Measurements from ENCODE around the gene GDF7. TPM values are rescaled to one million over a fixed set of nuclear protein-coding genes. Genes with fewer than 3 reads are reported as not detected.

The GDF7 gene
- total RNA-seq, 1 donor from 2014 or later = 11.6 TPM

DNA sequence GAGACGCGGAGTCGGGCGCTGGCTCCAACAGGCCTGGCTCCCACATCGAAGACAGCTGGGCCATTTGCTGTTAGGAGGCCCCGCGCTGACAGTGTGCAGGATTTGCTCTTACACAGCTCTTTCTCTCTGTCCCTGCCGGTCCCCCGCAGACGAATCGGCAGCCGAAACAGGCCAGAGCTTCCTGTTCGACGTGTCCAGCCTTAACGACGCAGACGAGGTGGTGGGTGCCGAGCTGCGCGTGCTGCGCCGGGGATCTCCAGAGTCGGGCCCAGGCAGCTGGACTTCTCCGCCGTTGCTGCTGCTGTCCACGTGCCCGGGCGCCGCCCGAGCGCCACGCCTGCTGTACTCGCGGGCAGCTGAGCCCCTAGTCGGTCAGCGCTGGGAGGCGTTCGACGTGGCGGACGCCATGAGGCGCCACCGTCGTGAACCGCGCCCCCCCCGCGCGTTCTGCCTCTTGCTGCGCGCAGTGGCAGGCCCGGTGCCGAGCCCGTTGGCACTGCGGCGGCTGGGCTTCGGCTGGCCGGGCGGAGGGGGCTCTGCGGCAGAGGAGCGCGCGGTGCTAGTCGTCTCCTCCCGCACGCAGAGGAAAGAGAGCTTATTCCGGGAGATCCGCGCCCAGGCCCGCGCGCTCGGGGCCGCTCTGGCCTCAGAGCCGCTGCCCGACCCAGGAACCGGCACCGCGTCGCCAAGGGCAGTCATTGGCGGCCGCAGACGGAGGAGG is 3.5 kb downstream of the GDF7 start:
- Histone ChIP-seq H3K27ac (peak overlapping the region in 1 of 2 donors; percentile 32), H3K27me3 (no peaks in the 10 kb centered on the region), H3K36me3 (peaks cover 13% of the 10 kb centered on the region in 2 donors), H3K9me3 (no peaks in the 10 kb centered on the region), H3K4me1 (peaks cover 12 to 43% of the 10 kb centered on the region in 2 donors), H3K4me3 (no peak overlapping the region)
- TF ChIP-seq, protein P1, sequence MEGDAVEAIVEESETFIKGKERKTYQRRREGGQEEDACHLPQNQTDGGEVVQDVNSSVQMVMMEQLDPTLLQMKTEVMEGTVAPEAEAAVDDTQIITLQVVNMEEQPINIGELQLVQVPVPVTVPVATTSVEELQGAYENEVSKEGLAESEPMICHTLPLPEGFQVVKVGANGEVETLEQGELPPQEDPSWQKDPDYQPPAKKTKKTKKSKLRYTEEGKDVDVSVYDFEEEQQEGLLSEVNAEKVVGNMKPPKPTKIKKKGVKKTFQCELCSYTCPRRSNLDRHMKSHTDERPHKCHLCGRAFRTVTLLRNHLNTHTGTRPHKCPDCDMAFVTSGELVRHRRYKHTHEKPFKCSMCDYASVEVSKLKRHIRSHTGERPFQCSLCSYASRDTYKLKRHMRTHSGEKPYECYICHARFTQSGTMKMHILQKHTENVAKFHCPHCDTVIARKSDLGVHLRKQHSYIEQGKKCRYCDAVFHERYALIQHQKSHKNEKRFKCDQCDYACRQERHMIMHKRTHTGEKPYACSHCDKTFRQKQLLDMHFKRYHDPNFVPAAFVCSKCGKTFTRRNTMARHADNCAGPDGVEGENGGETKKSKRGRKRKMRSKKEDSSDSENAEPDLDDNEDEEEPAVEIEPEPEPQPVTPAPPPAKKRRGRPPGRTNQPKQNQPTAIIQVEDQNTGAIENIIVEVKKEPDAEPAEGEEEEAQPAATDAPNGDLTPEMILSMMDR (IDR thresholded peaks at IDR 0.05) = no peak
- peak in 1 of 2 donors; percentile 63 for DNase-seq (ENCODE audit: low spot score in 2 of 2)
- intact Hi-C loops (cut with DNase I) = no loop called here

- Histone ChIP-seq H3K27me3 (no peaks in the 10 kb centered on the region), H3K27ac (no peak overlapping the region), H3K4me1 (peaks cover 18 to 50% of the 10 kb centered on the region in 2 donors), H3K9me3 (no peaks in the 10 kb centered on the region), H3K4me3 (no peak overlapping the region), H3K36me3 (peaks cover 13% of the 10 kb centered on the region in 2 donors)
- peak in 1 of 2 donors; percentile 64 for DNase-seq (ENCODE audit: low spot score in 2 of 2)
- TF ChIP-seq, protein P1 (IDR thresholded peaks at IDR 0.05) = no peak
- intact Hi-C loops (cut with DNase I) = no loop called here
Observed at GRCh38 chr2:20671036-20671735, 4.2 kb downstream of the GDF7 start.

DNA sequence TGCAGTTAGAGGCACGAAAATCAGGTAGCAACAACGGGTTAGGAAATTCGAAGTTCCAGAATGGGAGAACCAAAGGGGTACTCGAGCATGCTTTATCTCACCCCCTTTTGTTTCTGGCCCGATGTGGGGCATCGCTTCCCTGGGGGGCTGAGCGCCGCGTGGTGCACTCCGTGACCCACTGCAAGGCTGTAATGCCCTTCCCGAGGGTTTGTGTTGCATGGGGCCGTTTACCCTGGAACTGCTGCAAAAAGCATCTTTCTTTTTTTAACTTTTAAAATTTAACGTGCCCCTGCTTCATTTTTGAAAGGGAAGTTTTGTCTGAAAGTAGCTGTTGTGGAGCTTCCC is 4.8 kb downstream of the GDF7 start:
- H3K4me1 ChIP-seq = peaks cover 21 to 53% of the 10 kb centered on the region in 2 donors
- DNase-seq (ENCODE audit: low spot score in 2 of 2) = no peak
- intact Hi-C loops (cut with DNase I) = no loop called here
- H3K4me3 ChIP-seq = no peak overlapping the region
- no peaks in the 10 kb centered on the region for H3K9me3 ChIP-seq
- H3K36me3 ChIP-seq = peaks cover 13% of the 10 kb centered on the region in 2 donors
- TF ChIP-seq, protein P1 (IDR thresholded peaks at IDR 0.05) = no peak
- H3K27me3 ChIP-seq = no peaks in the 10 kb centered on the region
- H3K27ac ChIP-seq = no peak overlapping the region

DNA sequence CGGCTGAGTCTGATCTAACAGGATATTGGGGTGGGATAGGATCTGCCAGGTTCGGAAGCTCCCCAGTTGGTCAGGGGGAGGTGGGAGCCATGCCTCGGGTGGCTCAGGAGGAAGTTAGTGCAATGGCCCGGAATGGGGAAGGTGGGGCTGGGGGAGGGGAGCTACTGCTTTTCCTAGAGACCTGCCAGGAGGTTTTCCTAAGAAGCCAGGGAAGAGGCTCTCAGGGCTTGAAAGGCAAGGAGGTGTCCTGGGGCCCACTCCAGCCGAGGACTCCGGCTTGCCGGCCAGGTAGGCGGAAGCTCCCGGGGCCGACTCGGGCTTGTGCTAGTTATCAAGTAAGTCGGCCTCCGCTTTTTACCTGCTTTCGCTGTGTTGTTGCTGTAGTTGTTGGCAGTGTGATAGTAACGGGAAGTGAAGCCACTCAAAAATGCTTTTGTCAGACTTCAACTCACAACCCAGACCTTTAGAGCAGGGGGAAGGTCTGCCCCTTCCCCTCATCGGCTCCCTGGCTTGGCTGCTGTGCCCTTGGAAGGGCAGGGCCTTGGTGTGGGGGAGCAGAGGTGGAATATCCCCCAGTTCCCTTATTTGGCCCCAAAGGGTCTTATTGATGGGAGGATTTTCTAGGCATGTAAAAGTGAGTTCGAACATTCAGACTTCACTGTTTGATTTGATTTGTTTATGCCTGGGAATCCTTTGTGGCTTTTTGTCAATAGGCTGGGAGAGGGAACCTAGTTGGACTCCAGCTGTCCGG is 5.4 kb downstream of the GDF7 start:
- peak overlapping the region; percentile 83 to 86 for H3K27ac ChIP-seq
- peak overlapping the region in 1 of 2 donors; percentile 1 for H3K4me3 ChIP-seq
- H3K27me3 ChIP-seq = no peaks in the 10 kb centered on the region
- DNase-seq (ENCODE audit: low spot score in 2 of 2) = peak in 1 of 2 donors; percentile 59
- peaks cover 13% of the 10 kb centered on the region in 2 donors for H3K36me3 ChIP-seq
- no peaks in the 10 kb centered on the region for H3K9me3 ChIP-seq
- H3K4me1 ChIP-seq = peaks cover 27 to 59% of the 10 kb centered on the region in 2 donors
- TF ChIP-seq, protein P1 (IDR thresholded peaks at IDR 0.05) = no peak
- intact Hi-C loops (cut with DNase I) = no loop called here

- peak in 1 of 2 donors; percentile 62 for DNase-seq (ENCODE audit: low spot score in 2 of 2)
- peak overlapping the region; percentile 83 to 86 for H3K27ac ChIP-seq
- H3K4me3 ChIP-seq = no peak overlapping the region
- H3K9me3 ChIP-seq = no peaks in the 10 kb centered on the region
- peaks cover 30 to 67% of the 10 kb centered on the region in 2 donors for H3K4me1 ChIP-seq
- intact Hi-C loops (cut with DNase I) = no loop called here
- H3K36me3 ChIP-seq = peaks cover 13% of the 10 kb centered on the region in 2 donors
- H3K27me3 ChIP-seq = no peaks in the 10 kb centered on the region
- TF ChIP-seq, protein P1 (IDR thresholded peaks at IDR 0.05) = no peak
Observed at GRCh38 chr2:20673686-20674308, 6.9 kb downstream of the GDF7 start.
